ENCODE measurements around the gene OTX1.

- no peak for TF ChIP-seq POLR2A (IDR thresholded peaks at IDR 0.05)
- TF ChIP-seq CTCF (IDR thresholded peaks at IDR 0.05) = no peak
Measured at GRCh38 chr2:63086687-63087086, 36.1 kb downstream of the OTX1 start.

Measured in heart left ventricle (tissue), 13 donors.